Stimulated activated CD4-positive, alpha-beta T cell treated with anti-CD3 and anti-CD28 coated beads, Interleukin-2, amount 100 ng/mL, for 4 hours (primary cell): ENCODE measurements around the gene SRSF6.
"Not testable (repeated sequence)": the region's sequence is repeated elsewhere in the genome, so short reads cannot be mapped to it uniquely, and the experiment has no call there.

Source experiments
- DNase-seq: peaks from one replicate; pipeline ENCODE4 v3.0.0-alpha.2; 2020; ENCODE audit warnings: low read depth

SRSF6 gene

GRCh38 chr20:43457640-43458421 lies at the start of gene SRSF6:
Gene SRSF6 (plus strand): TSS chr20:43457896. CDS start chr20:43458034, 138 bp downstream.
- DNase-seq: peak; percentile 87

GRCh38 chr20:43408848-43409576 lies 48.7 kb upstream of the SRSF6 start:
- DNase-seq: no peak

GRCh38 chr20:43409577-43409913 lies 48.2 kb upstream of the SRSF6 start:
- DNase-seq: no peak

GRCh38 chr20:43415661-43416430 lies 41.9 kb upstream of the SRSF6 start:
- no peak for DNase-seq

- DNase-seq: no peak
These were observed 41.0 kb upstream of the SRSF6 start for GRCh38 chr20:43416591-43417228.

GRCh38 chr20:43420192-43420591 lies 37.5 kb upstream of the SRSF6 start:
- DNase-seq: no peak

GRCh38 chr20:43420913-43421312 lies 36.8 kb upstream of the SRSF6 start:
- DNase-seq: not testable (repeated sequence)

GRCh38 chr20:43426172-43426571 lies 31.5 kb upstream of the SRSF6 start:
- no peak for DNase-seq

GRCh38 chr20:43430265-43431133 lies 27.2 kb upstream of the SRSF6 start:
- DNase-seq: no peak

GRCh38 chr20:43431134-43431519 lies 26.6 kb upstream of the SRSF6 start:
- no peak for DNase-seq

GRCh38 chr20:43432498-43432897 lies 25.2 kb upstream of the SRSF6 start:
- DNase-seq: no peak

GRCh38 chr20:43433250-43433854 lies 24.3 kb upstream of the SRSF6 start:
- no peak for DNase-seq

- DNase-seq: no peak
These were observed 23.1 kb upstream of the SRSF6 start for GRCh38 chr20:43434565-43434964.

GRCh38 chr20:43438578-43439316 lies 18.9 kb upstream of the SRSF6 start:
- no peak for DNase-seq

GRCh38 chr20:43440531-43440930 lies 17.2 kb upstream of the SRSF6 start:
- no peak for DNase-seq

GRCh38 chr20:43442282-43442880 lies 15.3 kb upstream of the SRSF6 start:
- DNase-seq: no peak

GRCh38 chr20:43444107-43444506 lies 13.6 kb upstream of the SRSF6 start:
- no peak for DNase-seq

- no peak for DNase-seq
These were observed 11.3 kb upstream of the SRSF6 start for GRCh38 chr20:43446361-43446879.

GRCh38 chr20:43448431-43448747 lies 9.3 kb upstream of the SRSF6 start:
- not testable (repeated sequence) for DNase-seq
